Right lobe of liver (tissue), 6 donors: Measurements from ENCODE around the gene TMEM151B. TPM values are rescaled to one million over a fixed set of nuclear protein-coding genes. Genes with fewer than 3 reads are reported as not detected.

Experiments
- ATAC-seq, 4 donors: fragments of 200-7000 bp; cut with Tn5 transposase; one replicate each; pipeline ENCODE4 v1.9.1; 2020; ENCODE audit warnings: mild to moderate bottlenecking in 4 of 4, moderate library complexity in 4 of 4
- DNase-seq, 3 donors: peaks; one replicate each; pipeline ENCODE4 v3.0.0-alpha.2; 2020
- H3K27ac ChIP-seq, 3 donors: fragments of 200-600 bp; one replicate each; pipeline ENCODE4 v1.8.0; 2022
- H3K27me3 ChIP-seq, 2 donors: fragments of 200-600 bp; one replicate each; pipeline ENCODE4 v1.8.0; 2022
- H3K36me3 ChIP-seq, 4 donors: fragments of 200-600 bp; sonication (generic) in 1 of 4; one replicate each; pipeline versions ENCODE4 v1.5.1 to v1.8.0; 2017 to 2022; ENCODE audit warnings: control low read depth in 1 of 4
- H3K4me1 ChIP-seq, 4 donors: fragments of 200-600 bp; sonication (generic) in 1 of 4; one replicate each; pipeline versions ENCODE4 v1.5.1 to v1.8.0; 2017 to 2022; ENCODE audit warnings: control low read depth in 1 of 4
- H3K4me3 ChIP-seq, 3 donors: fragments of 200-600 bp; one replicate each; pipeline ENCODE4 v1.8.0; 2022
- H3K9me3 ChIP-seq, 4 donors: fragments of 200-600 bp; sonication (generic) in 1 of 4; one replicate each; pipeline versions ENCODE4 v1.5.1 to v1.8.0; 2017 to 2022; ENCODE audit warnings: control low read depth in 1 of 4
- POLR2A ChIP-seq: fragments of 450-650 bp; IDR thresholded peaks from one replicate; pipeline ENCODE4 v1.6.1; 2017; ENCODE audit warnings: antibody characterized with exemption, mild to moderate bottlenecking
- WGBS: methylation state at CpG from one replicate; pipeline ENCODE4 v1.1.6; 2018; ENCODE audit warnings: low coverage, low lambda C conversion rate; ENCODE audit not compliant: insufficient coverage; ENCODE audit errors: missing lambda C conversion rate; 5-methylcytosine and 5-hydroxymethylcytosine counted together
- intact Hi-C, 2 donors: fragments of 100-400 bp; cut with DNase I; formaldehyde crosslinking; loops; one replicate each; pipeline versions ENCODE4 v1.11.2 to v1.14.1; 2022
- total RNA-seq, 6 experiments: library from RNA; depleted of rRNA in 2 of 6; stranded (reverse); fragments of >200 nt in 2 of 6; fragmentation: NEBNext Ultra II Directional in 3 of 6; extraction: Animal tissue kit (Norgen Biotek cat#: 25700) in 3 of 6; gene quantifications; one replicate each; pipeline versions ENCODE4 v1.1.0 to v1.2.4, GENCODE V29; 2016 to 2023
- TF ChIP-seq, protein P1 (sequence below), 4 donors: fragments of 200-600 bp in 3 of 4; fragments of 450-650 bp in 1 of 4; IDR thresholded peaks; one replicate each; pipeline versions ENCODE4 v1.5.1 to v1.8.0; 2016 to 2022; ENCODE audit warnings: antibody characterized with exemption in 4 of 4, mild to moderate bottlenecking in 2 of 4
- donor health status: DM: no; HTN: yes; CAD: no.
- donor health status: DM: no; HTN: no; CAD: no.
- donor health status: DM: no; HTN: no; CAD: no.
- donor health status: DM: no; HTN: yes; CAD: no.
- donor health status: DM: no; HTN: yes; CAD: no.

The TMEM151B gene
- total RNA-seq, 6 experiments from 2014 or later = not detected

DNA sequence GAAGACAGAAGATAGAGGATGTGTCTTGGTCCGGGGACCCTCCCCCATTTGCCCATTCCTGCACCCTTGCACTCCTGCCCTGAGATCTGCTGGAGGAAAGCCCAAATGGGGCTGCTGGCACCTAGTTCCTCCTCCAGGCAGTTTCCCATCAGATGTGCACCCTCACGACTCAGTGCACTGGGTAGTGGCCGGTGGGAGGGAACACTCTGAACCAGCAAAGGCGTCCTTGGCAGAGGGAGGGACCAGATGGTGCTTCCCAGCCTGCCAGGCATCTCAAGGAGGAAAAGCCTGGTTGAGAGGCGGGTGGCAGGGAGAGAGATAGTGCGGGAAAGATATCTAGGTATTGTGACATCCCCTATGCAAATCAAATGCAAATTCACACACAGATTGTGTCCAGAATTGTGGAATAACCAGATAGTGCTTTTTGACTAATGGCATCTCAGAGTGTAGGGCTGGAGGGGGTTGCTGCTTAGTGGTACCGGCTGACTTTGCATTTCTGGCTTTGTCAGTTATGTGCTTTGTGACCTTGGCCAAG lies 19.5 kb downstream of the TMEM151B start:
- WGBS = 28% methylated on average over 5 of the region's 7 CpGs

DNA sequence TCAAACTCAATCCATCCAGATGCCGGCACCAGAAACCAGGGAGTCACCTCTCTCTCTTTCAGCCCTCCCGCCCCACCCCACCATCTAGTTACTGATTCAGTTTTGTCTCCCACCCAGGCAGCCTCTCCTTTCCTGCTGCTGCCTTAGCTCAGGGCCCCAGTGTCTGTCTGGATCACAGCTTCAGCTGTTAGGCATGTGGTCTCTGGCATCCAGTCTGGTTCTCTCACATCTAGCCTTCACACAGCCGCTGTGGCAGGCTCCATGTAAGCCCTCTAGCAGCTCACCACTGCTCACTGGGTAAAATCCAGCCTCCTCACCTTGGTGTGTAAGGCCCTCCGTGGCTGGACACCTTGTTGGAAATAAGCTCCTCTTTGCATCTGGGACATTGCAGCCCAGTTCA lies 21.6 kb downstream of the TMEM151B start:
- Histone ChIP-seq H3K27me3 (peaks cover 0 to 8% of the 10 kb centered on the region in 2 donors), H3K9me3 (no peaks in the 10 kb centered on the region), H3K36me3 (no peaks in the 10 kb centered on the region), H3K4me3 (no peak overlapping the region), H3K4me1 (no peaks in the 10 kb centered on the region), H3K27ac (no peak overlapping the region)
- ATAC-seq = no peak
- intact Hi-C loops = no loop called here
- peak in 1 of 3 donors; percentile 27 for DNase-seq
- WGBS = 44% methylated on average over 1 of the region's 4 CpGs
- no peak for TF ChIP-seq POLR2A
- TF ChIP-seq, protein P1, sequence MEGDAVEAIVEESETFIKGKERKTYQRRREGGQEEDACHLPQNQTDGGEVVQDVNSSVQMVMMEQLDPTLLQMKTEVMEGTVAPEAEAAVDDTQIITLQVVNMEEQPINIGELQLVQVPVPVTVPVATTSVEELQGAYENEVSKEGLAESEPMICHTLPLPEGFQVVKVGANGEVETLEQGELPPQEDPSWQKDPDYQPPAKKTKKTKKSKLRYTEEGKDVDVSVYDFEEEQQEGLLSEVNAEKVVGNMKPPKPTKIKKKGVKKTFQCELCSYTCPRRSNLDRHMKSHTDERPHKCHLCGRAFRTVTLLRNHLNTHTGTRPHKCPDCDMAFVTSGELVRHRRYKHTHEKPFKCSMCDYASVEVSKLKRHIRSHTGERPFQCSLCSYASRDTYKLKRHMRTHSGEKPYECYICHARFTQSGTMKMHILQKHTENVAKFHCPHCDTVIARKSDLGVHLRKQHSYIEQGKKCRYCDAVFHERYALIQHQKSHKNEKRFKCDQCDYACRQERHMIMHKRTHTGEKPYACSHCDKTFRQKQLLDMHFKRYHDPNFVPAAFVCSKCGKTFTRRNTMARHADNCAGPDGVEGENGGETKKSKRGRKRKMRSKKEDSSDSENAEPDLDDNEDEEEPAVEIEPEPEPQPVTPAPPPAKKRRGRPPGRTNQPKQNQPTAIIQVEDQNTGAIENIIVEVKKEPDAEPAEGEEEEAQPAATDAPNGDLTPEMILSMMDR (IDR thresholded peaks at IDR 0.05) = no peak

More for the DNA sequence above, 19.5 kb downstream of the TMEM151B start:
- ATAC-seq (no peak), DNase-seq (no peak)
- intact Hi-C loops = no loop called here
- H3K4me1 ChIP-seq = no peaks in the 10 kb centered on the region
- H3K27me3 ChIP-seq = no peaks in the 10 kb centered on the region
- H3K4me3 ChIP-seq = no peak overlapping the region
- no peak overlapping the region for H3K27ac ChIP-seq
- no peaks in the 10 kb centered on the region for H3K9me3 ChIP-seq
- no peaks in the 10 kb centered on the region for H3K36me3 ChIP-seq
- TF ChIP-seq, protein P1 (IDR thresholded peaks at IDR 0.05) = no peak
- TF ChIP-seq POLR2A = no peak

DNA sequence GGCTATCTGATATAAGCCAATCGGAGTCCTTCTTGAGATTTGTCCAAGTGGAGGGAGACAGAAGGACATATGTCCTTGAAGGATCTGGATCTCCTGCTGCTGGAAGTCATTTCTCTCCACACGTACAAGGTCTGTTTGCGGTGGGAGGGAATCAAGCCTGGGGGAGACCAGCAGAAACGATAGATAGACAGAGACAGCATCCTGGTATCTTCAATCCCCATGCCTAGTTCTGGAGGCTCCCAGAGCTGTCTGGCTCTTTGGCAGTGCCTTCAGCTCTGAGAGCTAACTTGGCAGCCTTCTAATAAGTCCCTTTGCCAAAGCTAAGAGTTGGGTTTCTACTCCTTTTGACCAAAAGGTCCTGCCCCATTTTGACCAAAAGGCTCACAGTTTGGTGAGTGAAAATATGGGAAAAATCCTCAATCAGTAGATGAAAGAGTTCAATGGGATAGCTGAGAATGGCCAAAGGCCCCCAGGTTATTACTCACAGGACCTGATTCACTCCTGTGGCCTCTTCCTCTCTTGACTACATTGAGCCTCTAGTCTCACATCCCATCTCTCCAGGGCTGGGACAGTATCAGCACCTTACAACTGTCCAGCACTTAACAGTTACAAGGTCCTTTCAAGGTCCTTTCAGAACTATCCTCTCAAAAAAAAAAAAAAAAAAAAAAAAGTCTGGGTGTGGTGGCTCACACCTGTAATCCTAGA lies 22.6 kb downstream of the TMEM151B start:
- H3K4me1 ChIP-seq = peaks cover 0 to 9% (median 4%) of the 10 kb centered on the region in 4 donors
- H3K9me3 ChIP-seq = no peaks in the 10 kb centered on the region
- no peak for ATAC-seq
- H3K27ac ChIP-seq = no peak overlapping the region
- WGBS = 73% methylated on average over 4 of the region's 4 CpGs
- peaks cover 0 to 14% of the 10 kb centered on the region in 2 donors for H3K27me3 ChIP-seq
- H3K4me3 ChIP-seq = no peak overlapping the region
- intact Hi-C loops = no loop called here
- H3K36me3 ChIP-seq = no peaks in the 10 kb centered on the region
- peak in 1 of 3 donors; percentile 13 for DNase-seq
- no peak for TF ChIP-seq POLR2A
- TF ChIP-seq, protein P1 (IDR thresholded peaks at IDR 0.05) = no peak

DNA sequence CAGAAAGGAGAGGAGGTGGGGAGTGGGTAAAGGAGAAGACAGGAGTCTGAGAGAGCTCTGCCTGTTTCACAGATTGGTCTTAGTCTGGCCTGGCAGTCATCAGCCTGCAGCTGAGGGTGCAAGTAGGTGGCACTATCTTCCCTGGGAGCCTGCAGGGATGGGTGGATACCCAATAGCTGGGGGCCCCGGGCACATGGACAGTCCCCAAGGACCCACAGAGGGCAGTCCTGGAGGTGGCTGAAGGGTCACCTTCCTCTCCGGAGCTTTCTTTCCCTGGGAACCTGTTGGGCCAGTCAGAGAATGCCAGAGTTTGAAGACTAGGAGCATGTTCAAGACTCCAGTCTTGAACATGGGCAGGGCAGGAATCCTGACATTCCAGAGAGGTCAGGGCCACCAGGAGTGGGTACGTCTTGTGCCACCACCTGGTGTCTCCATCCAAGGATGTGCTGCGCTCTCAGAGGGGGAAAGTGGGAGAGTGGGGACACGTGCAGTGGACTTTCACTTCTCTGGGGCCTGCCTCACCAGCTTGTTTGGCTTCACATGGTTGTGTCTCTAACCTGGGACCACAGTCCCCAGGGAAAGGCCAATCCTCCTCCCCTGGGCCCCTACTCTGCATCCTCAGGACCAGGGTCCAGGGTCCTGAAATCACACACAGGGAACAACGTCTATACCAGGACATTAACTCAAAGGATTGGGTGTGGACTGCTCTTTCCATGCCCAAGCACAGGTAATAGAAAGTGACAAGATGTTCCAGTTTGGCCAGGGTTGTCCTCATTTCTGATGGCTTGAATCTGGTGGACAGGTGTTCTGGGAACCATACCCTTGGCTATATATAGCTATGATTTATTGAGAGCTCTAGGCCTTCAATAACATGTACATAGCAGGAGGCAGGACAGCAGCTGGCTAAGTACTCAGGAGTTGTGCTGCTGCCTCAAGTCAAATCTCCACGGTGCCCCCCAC lies 24.9 kb downstream of the TMEM151B start:
- DNase-seq (peak in 1 of 3 donors; percentile 11), ATAC-seq (no peak)
- TF ChIP-seq POLR2A = no peak
- TF ChIP-seq, protein P1 (IDR thresholded peaks at IDR 0.05) = no peak
- Histone ChIP-seq H3K4me1 (peaks cover 0 to 13% (median 5%) of the 10 kb centered on the region in 4 donors), H3K9me3 (no peaks in the 10 kb centered on the region), H3K36me3 (no peaks in the 10 kb centered on the region), H3K27ac (no peak overlapping the region), H3K27me3 (peaks cover 0 to 14% of the 10 kb centered on the region in 2 donors), H3K4me3 (no peak overlapping the region)
- intact Hi-C loops = no loop called here
- WGBS = 82% methylated on average over 1 of the region's 7 CpGs
